Endothelial cell (in vitro differentiated cells): Measurements from ENCODE around the gene ELP4. TPM values are rescaled to one million over a fixed set of nuclear protein-coding genes. Genes with fewer than 3 reads are reported as not detected.
"Not testable (repeated sequence)": the region's sequence is repeated elsewhere in the genome, so short reads cannot be mapped to it uniquely, and the experiment has no call there.

Experiments used
- DNase-seq: peaks from one replicate; pipeline ENCODE4 v3.0.0; 2021; ENCODE audit warnings: low spot score
- H3K27ac Mint-ChIP-seq: one replicate; pipeline ENCODE4 v1.8.0; 2021; ENCODE audit warnings: mixed read lengths, inconsistent platforms; ENCODE audit not compliant: unreplicated experiment
- H3K27me3 Mint-ChIP-seq: one replicate; pipeline ENCODE4 v1.8.0; 2021; ENCODE audit warnings: mild to moderate bottlenecking, moderate library complexity, mixed read lengths, inconsistent platforms; ENCODE audit not compliant: unreplicated experiment
- H3K36me3 Mint-ChIP-seq: one replicate; pipeline ENCODE4 v1.8.0; 2021; ENCODE audit warnings: mild to moderate bottlenecking, low read depth, mixed read lengths, inconsistent platforms; ENCODE audit not compliant: unreplicated experiment
- H3K4me1 Mint-ChIP-seq: one replicate; pipeline ENCODE4 v1.8.0; 2021; ENCODE audit warnings: mild to moderate bottlenecking, mixed read lengths, inconsistent platforms; ENCODE audit not compliant: unreplicated experiment
- H3K4me3 Mint-ChIP-seq: one replicate; pipeline ENCODE4 v1.8.0; 2021; ENCODE audit warnings: mild to moderate bottlenecking, mixed read lengths, inconsistent platforms; ENCODE audit not compliant: unreplicated experiment
- H3K9me3 Mint-ChIP-seq: one replicate; pipeline ENCODE4 v1.8.0; 2021; ENCODE audit warnings: mixed read lengths, inconsistent platforms; ENCODE audit not compliant: unreplicated experiment
- CTCF ChIP-seq: fragments of 200-600 bp; sonication (generic); IDR thresholded peaks from one replicate; pipeline ENCODE4 v1.5.0; 2021; ENCODE audit warnings: antibody characterized with exemption; ENCODE audit not compliant: unreplicated experiment
- total RNA-seq: library from RNA; stranded (reverse); fragmentation: NEBNext Ultra II Directional; extraction: Animal tissue kit (Norgen Biotek cat#: 25700); gene quantifications from one replicate; pipeline ENCODE4 v1.2.1, GENCODE V29; 2021; ENCODE audit not compliant: unreplicated experiment

Gene ELP4
- total RNA-seq, 1 donor from 2014 or later: 9.5 TPM

- H3K4me1 Mint-ChIP-seq: no peaks in the 10 kb centered on the region
- no peaks in the 10 kb centered on the region for H3K27me3 Mint-ChIP-seq
- H3K4me3 Mint-ChIP-seq: no peak overlapping the region
- DNase-seq: no peak
- no peak overlapping the region for H3K27ac Mint-ChIP-seq
- no peaks in the 10 kb centered on the region for H3K9me3 Mint-ChIP-seq
- TF ChIP-seq CTCF: no peak
- no peaks in the 10 kb centered on the region for H3K36me3 Mint-ChIP-seq
Observed at GRCh38 chr11:31692466-31692865, 182.9 kb downstream of the ELP4 start.

- H3K4me3 Mint-ChIP-seq, H3K27me3 Mint-ChIP-seq, H3K27ac Mint-ChIP-seq, DNase-seq, H3K9me3 Mint-ChIP-seq, H3K36me3 Mint-ChIP-seq, H3K4me1 Mint-ChIP-seq: not testable (repeated sequence)
Observed at GRCh38 chr11:31697049-31697448, 187.5 kb downstream of the ELP4 start.

GRCh38 chr11:31699066-31699465 lies 189.5 kb downstream of the ELP4 start:
- TF ChIP-seq CTCF: no peak
- Mint-ChIP-seq H3K27me3 (no peaks in the 10 kb centered on the region), H3K4me1 (peaks cover 5% of the 10 kb centered on the region), H3K27ac (no peak overlapping the region), H3K4me3 (no peak overlapping the region), H3K36me3 (no peaks in the 10 kb centered on the region), H3K9me3 (no peaks in the 10 kb centered on the region)
- DNase-seq: no peak

GRCh38 chr11:31702966-31703365 lies 193.4 kb downstream of the ELP4 start:
- no peak for TF ChIP-seq CTCF
- peaks cover 5% of the 10 kb centered on the region for H3K4me1 Mint-ChIP-seq
- no peaks in the 10 kb centered on the region for H3K27me3 Mint-ChIP-seq
- H3K4me3 Mint-ChIP-seq: no peak overlapping the region
- no peak for DNase-seq
- no peaks in the 10 kb centered on the region for H3K36me3 Mint-ChIP-seq
- H3K9me3 Mint-ChIP-seq: no peaks in the 10 kb centered on the region
- H3K27ac Mint-ChIP-seq: no peak overlapping the region

- no peak for DNase-seq
- Mint-ChIP-seq H3K36me3 (no peaks in the 10 kb centered on the region), H3K9me3 (no peaks in the 10 kb centered on the region), H3K4me1 (no peaks in the 10 kb centered on the region), H3K4me3 (no peak overlapping the region), H3K27ac (no peak overlapping the region), H3K27me3 (peaks cover 2% of the 10 kb centered on the region)
- no peak for TF ChIP-seq CTCF
Observed at GRCh38 chr11:31706357-31706756, 196.8 kb downstream of the ELP4 start.

- H3K27ac Mint-ChIP-seq: no peak overlapping the region
- no peak for DNase-seq
- TF ChIP-seq CTCF: no peak
- H3K4me1 Mint-ChIP-seq: no peaks in the 10 kb centered on the region
- no peaks in the 10 kb centered on the region for H3K9me3 Mint-ChIP-seq
- H3K27me3 Mint-ChIP-seq: peaks cover 2% of the 10 kb centered on the region
- no peak overlapping the region for H3K4me3 Mint-ChIP-seq
- H3K36me3 Mint-ChIP-seq: no peaks in the 10 kb centered on the region
Observed at GRCh38 chr11:31711137-31711536, 201.6 kb downstream of the ELP4 start.
